Left lung (tissue), 10 donors: Measurements from ENCODE around the gene RGS7BP. TPM values are rescaled to one million over a fixed set of nuclear protein-coding genes. Genes with fewer than 3 reads are reported as not detected.

Source experiments
- ATAC-seq: fragments of 200-7000 bp; cut with Tn5 transposase; one replicate; pipeline ENCODE4 v1.9.1; 2020; ENCODE audit warnings: moderate library complexity
- DNase-seq, 4 donors: peaks; one replicate each; pipeline ENCODE4 v3.0.0-alpha.2; 2013 to 2020
- H3K27ac ChIP-seq, 2 donors: fragments of 200-600 bp; sonication (generic) in 1 of 2; one replicate each; pipeline versions ENCODE4 v1.5.0 to v1.8.0; 2020 to 2021
- H3K27me3 ChIP-seq, 2 donors: fragments of 200-600 bp; sonication (generic) in 1 of 2; one replicate each; pipeline versions ENCODE4 v1.5.0 to v1.8.0; 2020 to 2021
- H3K36me3 ChIP-seq, 2 donors: fragments of 200-600 bp; sonication (generic) in 1 of 2; one replicate each; pipeline versions ENCODE4 v1.5.0 to v1.8.0; 2020 to 2021
- H3K4me1 ChIP-seq, 2 donors: fragments of 200-600 bp; one replicate each; pipeline ENCODE4 v1.8.0; 2021
- H3K4me3 ChIP-seq, 2 donors: fragments of 200-600 bp; sonication (generic) in 1 of 2; one replicate each; pipeline versions ENCODE4 v1.5.0 to v1.8.0; 2020 to 2021; ENCODE audit warnings: mild to moderate bottlenecking in 1 of 2
- H3K9me3 ChIP-seq, 2 donors: fragments of 200-600 bp; sonication (generic) in 1 of 2; one replicate each; pipeline versions ENCODE4 v1.5.0 to v1.8.0; 2020 to 2021
- CTCF ChIP-seq, 2 donors: fragments of 200-600 bp; sonication (generic) in 1 of 2; IDR thresholded peaks; one replicate each; pipeline versions ENCODE4 v1.5.0 to v1.8.0; 2021; ENCODE audit warnings: antibody characterized with exemption in 2 of 2
- intact Hi-C, 2 donors: fragments of 100-400 bp; cut with DNase I; formaldehyde crosslinking; loops; one replicate each; pipeline versions ENCODE4 v1.11.2 to v1.14.2; 2022
- polyA plus RNA-seq, 6 donors: library from polyadenylated mRNA; unstranded; fragments of 120-200 nt; gene quantifications; one replicate each; pipeline ENCODE4 v1.2.1, GENCODE V29; 2013; ENCODE audit not compliant: insufficient read length in 6 of 6
- total RNA-seq, 2 donors: library from RNA; stranded (reverse); fragmentation: NEBNext Ultra II Directional; extraction: Animal tissue kit (Norgen Biotek cat#: 25700); gene quantifications; one replicate each; pipeline ENCODE4 v1.2.1, GENCODE V29; 2021
- donor health status: DM: no; HTN: yes; CAD: no.
- donor health status: DM: no; HTN: no; CAD: no.

Gene RGS7BP
- total and polyA plus RNA-seq, 8 donors: 1.6 to 28.9 (median 21.9) TPM

GRCh38 chr5:64646169-64646568, 140.4 kb downstream of the RGS7BP start:
- Histone ChIP-seq H3K36me3 (no peaks in the 10 kb centered on the region), H3K4me3 (no peak overlapping the region), H3K27me3 (no peaks in the 10 kb centered on the region), H3K9me3 (no peaks in the 10 kb centered on the region), H3K4me1 (no peaks in the 10 kb centered on the region), H3K27ac (no peak overlapping the region)
- intact Hi-C loops: no loop called here
- no peak for TF ChIP-seq CTCF (IDR thresholded peaks at IDR 0.05)
- DNase-seq: no peak
- ATAC-seq: no peak

GRCh38 chr5:64649512-64649911, 143.7 kb downstream of the RGS7BP start:
- Histone ChIP-seq H3K27ac (no peak overlapping the region), H3K27me3 (no peaks in the 10 kb centered on the region), H3K36me3 (no peaks in the 10 kb centered on the region), H3K9me3 (no peaks in the 10 kb centered on the region), H3K4me1 (no peaks in the 10 kb centered on the region), H3K4me3 (no peak overlapping the region)
- TF ChIP-seq CTCF (IDR thresholded peaks at IDR 0.05): no peak
- DNase-seq (no peak), ATAC-seq (no peak)
- intact Hi-C loops: no loop called here

DNA sequence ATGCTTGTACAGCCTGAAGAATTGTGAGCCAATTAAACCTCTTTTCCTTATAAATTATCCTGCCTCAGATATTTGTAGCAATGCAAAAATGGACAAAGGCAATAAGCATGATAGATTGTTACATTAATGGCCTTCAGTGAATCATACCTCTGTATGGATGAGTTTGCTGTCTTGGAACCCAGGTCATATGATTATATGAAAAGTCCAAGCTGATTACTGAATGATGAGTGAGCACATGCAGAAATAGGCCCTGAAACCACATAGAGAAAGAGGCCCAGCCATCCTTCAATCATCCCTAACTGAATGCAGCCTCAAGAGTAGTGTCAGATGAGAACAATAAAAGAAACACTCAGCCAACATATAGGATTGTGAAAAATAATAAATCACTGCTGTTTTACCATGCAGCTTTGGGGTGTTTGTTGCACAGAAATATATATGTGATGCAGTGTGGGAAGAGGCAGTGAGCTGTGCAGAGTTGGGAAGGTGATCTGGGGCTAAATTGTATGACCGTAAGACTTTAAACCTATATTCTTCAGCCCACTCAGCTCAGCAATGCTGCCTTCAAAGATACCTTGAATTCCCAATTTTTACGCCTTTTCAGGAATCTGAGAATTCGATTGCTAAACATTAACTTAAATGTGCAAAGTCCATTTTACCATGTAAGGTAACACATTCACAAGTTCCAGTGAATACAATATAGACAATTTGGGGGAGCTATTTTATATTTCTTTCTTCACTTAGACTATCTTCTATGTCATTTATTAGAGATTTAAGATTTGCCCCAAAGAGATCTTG, 148.1 kb downstream of the RGS7BP start:
- no peak overlapping the region for H3K4me3 ChIP-seq
- H3K27ac ChIP-seq: no peak overlapping the region

GRCh38 chr5:64654561-64654938, 148.7 kb downstream of the RGS7BP start:
- H3K36me3 ChIP-seq: no peaks in the 10 kb centered on the region
- H3K27ac ChIP-seq: no peak overlapping the region
- no peaks in the 10 kb centered on the region for H3K27me3 ChIP-seq
- DNase-seq: no peak
- ATAC-seq: no peak
- intact Hi-C loops: no loop called here
- TF ChIP-seq CTCF (IDR thresholded peaks at IDR 0.05): no peak
- no peaks in the 10 kb centered on the region for H3K4me1 ChIP-seq
- no peak overlapping the region for H3K4me3 ChIP-seq
- H3K9me3 ChIP-seq: peaks cover 0 to 6% of the 10 kb centered on the region in 2 donors

More for the DNA sequence above, 148.1 kb downstream of the RGS7BP start:
- TF ChIP-seq CTCF (IDR thresholded peaks at IDR 0.05): no peak
- Histone ChIP-seq H3K27me3 (no peaks in the 10 kb centered on the region), H3K9me3 (peaks cover 0 to 6% of the 10 kb centered on the region in 2 donors), H3K4me1 (no peaks in the 10 kb centered on the region), H3K36me3 (no peaks in the 10 kb centered on the region)
- intact Hi-C loops: no loop called here
- DNase-seq (no peak), ATAC-seq (no peak)

DNA sequence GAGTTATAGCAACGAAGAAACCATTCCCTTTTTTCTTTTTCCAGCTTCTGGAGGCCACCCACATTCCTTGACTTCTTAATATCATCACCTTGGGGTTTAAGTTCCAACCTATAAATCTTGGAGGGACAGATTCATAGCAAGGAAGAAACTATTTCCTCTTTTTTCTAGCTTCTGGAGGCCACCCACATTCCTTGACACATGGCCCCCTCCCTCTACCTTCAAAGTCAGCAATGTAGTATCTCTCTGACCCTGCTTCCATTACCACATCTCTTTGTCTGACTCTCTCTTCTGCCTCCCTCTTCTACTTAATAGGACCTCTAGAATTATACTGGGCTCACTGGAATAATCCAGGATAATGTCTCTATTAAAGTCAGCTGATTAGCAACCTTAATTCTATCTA, 149.8 kb downstream of the RGS7BP start:
- H3K4me1 ChIP-seq: no peaks in the 10 kb centered on the region
- no peak overlapping the region for H3K27ac ChIP-seq
- H3K9me3 ChIP-seq: peaks cover 0 to 6% of the 10 kb centered on the region in 2 donors
- DNase-seq: no peak
- intact Hi-C loops: no loop called here
- H3K27me3 ChIP-seq: no peaks in the 10 kb centered on the region
- no peak overlapping the region for H3K4me3 ChIP-seq
- TF ChIP-seq CTCF (IDR thresholded peaks at IDR 0.05): no peak
- no peak for ATAC-seq
- no peaks in the 10 kb centered on the region for H3K36me3 ChIP-seq
